ELR (cell line): ENCODE data around the gene PLIN4.

ENCODE experiments used
- DNase-seq: peaks from one replicate; pipeline ENCODE4 v3.0.0-alpha.2; 2015; ENCODE audit warnings: low read depth

Gene PLIN4

DNA sequence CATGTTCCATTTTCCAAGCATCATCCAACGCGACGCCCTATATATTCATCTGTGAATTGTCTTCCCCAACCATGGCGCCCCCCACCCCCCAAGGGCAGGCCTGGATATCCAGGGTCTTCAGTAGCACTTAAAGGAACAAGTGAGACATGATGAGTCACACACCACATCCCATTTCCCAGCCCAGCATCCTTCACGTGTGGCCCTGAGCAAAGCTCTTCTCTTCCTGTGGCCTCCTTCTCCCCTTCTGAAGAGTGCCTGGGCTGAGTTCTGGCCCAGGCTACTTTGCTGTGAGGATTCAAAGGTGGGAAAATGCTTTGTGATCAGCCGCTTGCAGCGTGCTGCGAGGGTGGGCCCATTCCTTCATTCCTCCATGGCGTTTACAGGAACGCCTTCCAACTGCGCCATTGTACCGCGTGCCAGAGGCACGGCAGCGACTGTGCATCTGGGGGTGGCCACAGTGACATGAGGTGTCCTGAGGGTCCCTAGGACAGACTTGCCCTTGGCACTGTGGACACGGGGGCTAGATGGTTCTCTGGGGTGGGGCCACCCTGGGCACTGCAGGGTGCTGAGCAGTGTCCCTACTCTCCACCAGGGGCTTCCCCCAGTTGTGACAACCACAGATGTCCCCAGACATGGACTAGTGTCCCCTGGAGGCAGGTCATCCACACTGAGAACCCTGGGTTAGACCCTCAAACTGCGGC, 11.7 kb downstream of the PLIN4 start:
- DNase-seq = peak; percentile 89

GRCh38 chr19:4505570-4506448, 12.5 kb downstream of the PLIN4 start:
- DNase-seq = no peak

DNA sequence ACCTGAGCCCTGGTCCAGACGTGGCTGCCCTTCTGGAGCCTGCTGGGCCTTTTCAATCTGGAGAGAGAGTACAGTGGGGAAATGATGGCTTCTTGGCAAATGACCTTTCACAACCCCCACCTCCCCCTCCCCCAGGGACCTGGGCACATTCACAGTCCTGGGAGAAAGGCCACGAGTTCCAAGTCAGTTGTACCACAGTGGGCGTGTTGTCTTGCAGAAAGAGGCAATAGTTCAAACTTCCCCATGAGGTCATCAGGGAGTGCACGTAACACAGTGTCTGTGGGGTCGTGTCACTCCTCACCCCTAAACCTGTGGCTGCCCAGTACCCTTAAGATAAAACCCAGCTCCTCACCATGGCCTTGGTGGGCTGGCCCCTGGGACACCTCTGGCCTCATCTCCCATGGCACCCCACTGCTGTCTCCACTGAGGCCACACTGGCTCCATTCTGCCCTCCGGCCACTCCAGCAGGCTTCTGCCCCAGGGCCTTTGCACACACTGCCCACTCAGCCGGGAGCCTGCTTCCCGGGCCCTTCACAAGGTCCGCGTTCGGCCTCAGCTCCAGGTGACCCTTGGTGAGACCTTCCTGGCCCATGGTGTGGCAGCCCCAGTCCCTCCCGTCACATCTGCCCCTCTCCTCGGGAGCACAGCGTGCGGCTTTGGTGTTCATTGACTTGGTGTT, 13.3 kb downstream of the PLIN4 start:
- no peak for DNase-seq

DNA sequence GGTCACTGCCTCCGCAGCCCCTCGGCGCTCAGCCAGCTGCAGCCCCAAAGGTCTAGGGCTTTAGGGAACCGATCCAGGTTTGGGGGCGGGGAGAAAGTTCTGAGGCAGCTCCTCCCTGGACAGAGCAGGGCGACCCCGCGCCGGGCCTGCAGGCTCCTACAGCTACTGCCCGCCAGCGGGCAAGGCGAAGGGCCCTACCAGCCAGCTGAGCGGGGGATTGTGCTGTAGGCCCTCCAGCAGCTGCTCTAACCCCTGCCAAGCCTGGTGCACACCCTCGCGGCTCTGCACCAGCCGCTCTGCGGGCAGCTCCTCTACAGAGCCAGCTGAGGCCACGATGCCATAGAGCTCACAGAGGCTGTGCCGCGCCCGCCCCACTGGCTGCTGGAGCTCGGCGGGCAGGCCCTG, 14.0 kb downstream of the PLIN4 start:
- no peak for DNase-seq

DNA sequence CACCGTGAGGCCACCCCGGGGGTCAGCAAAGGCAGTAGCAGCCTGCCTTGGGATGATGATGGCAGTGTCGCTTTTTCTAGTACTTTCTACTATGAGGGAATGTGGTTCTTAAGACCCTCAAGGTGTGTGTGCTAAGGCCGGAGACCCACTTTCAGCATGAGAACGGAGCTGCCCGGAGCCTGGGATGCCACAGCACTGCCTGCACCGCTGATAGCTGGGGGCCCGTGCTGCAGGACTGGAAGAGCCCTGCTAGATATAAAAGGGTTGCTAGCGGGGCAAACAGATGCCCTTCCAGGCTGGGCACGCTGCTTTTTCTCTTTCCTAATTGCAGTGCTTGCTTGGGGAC, 14.5 kb downstream of the PLIN4 start:
- DNase-seq = no peak

GRCh38 chr19:4503132-4503824, 15.0 kb downstream of the PLIN4 start:
- DNase-seq = no peak

- no peak for DNase-seq
Measured at GRCh38 chr19:4502282-4503131, 15.8 kb downstream of the PLIN4 start.

GRCh38 chr19:4501691-4502090, 16.6 kb downstream of the PLIN4 start:
- no peak for DNase-seq

GRCh38 chr19:4500841-4501591, 17.3 kb downstream of the PLIN4 start:
- no peak for DNase-seq

DNA sequence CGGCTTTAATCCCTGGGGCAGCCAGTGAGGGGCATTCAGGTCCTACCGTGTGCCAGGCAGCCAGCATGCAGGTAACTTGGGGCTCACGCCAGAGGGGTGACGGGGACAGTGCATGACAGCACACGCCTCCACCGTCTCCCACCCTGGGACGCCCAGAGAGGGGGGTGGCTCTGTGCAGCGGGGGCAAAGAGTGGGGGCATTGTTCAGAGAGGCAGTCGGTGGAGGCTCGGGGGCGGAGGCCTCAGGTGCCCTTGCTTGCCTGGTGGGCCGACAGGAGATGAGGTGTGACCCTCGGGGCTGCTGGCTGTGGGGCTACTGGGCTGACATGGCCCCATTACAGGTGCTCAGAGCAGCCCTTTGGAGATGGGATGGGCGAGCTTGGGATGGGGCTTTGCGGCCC, 18.4 kb downstream of the PLIN4 start:
- no peak for DNase-seq

DNA sequence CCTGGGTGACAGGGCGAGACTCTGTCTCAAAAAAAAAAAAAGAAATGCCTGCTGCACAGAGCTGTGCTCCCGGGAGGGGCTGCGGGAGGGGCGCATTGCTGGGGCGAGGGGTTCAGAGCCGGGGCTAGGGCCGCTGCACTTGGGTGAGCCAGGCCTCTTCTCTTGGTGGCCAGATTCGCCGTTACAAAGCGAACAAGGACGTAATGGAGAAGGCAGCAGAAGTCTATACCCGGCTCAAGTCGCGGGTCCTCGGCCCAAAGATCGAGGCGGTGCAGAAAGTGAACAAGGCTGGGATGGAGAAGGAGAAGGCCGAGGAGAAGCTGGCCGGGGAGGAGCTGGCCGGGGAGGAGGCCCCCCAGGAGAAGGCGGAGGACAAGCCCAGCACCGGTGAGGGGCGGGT, 19.0 kb downstream of the PLIN4 start:
- DNase-seq = no peak

DNA sequence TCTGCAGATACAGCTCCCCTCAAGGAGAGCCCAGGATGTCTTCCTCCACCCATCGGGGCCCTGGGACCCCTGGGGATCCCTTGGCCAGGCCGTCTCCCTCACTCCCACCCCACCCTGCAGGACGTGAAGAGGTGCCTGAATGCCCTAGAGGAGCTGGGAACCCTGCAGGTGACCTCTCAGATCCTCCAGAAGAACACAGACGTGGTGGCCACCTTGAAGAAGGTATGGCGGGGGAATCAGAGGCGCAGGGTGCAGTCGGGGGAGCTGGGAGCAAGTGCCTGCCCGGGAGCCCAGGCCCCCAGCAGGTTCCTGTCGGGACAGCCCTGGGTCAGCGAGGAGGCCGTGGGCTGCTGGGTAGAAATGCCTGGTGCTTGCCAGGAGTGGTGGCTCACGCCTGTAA, 19.6 kb downstream of the PLIN4 start:
- DNase-seq = no peak

DNA sequence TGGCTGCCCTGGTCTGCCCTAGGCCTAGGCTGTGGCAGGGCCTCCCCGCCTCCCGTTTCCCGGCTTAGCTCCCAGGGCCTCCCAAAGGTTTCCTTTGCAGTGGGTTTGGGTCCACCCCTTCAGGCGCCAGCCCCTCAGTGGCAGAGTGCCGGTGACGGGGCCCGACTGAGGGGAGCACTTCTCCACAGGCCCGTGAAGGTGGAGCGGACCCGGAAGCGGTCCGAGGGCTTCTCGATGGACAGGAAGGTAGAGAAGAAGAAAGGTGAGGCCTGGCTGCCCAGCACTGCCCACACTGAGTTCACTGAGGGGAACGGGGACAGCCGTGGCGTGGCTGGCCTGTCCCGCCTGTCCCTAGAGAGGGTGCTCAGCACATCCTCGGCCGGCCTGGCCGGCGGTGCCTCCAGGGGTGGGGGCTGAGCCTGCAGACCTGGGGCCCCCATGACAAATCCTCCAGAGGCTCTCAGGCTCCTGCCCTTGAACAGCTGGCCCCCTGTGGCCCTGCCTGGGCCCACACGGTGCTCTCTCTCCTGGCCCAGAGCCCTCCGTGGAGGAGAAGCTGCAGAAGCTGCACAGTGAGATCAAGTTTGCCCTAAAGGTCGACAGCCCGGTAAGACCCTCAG, 20.4 kb downstream of the PLIN4 start:
- DNase-seq = no peak

DNA sequence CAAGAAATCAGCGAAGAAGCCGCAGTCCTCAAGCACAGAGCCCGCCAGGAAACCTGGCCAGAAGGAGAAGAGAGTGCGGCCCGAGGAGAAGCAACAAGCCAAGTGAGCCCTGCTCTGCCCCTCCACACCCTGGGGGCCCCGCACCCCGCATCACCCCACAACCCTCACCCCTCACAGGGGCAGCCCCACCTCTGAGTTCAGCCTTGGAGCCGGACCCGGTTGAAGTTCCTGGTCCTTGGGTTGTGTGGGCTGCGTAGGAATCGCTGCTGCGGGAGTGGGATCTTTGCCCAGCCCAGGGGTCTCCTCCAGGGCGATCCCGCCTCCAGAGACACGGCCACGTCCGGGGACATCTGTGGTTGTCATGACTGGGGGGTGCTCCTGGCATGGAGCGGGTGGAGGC, 22.0 kb downstream of the PLIN4 start:
- no peak for DNase-seq

DNA sequence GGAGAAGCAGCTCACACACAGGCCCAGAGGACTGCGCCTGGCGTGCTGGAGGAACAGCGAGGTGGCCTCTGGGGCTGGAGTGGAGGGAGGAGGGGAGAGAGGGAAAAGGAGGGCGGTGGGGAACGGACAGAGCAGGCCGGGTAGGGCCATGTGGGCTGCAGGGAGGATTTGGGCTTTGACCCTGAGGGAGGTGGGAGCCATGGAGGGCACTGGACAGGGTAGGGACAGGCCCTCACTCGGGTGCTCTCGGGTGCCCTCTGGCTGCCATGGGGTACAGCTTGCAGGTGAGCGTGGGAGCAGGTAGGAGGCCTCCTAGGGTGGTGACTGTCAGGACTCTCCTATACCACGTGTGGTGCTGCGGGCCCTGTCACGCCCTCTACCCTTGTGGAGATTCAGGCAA, 22.8 kb downstream of the PLIN4 start:
- DNase-seq = no peak

DNA sequence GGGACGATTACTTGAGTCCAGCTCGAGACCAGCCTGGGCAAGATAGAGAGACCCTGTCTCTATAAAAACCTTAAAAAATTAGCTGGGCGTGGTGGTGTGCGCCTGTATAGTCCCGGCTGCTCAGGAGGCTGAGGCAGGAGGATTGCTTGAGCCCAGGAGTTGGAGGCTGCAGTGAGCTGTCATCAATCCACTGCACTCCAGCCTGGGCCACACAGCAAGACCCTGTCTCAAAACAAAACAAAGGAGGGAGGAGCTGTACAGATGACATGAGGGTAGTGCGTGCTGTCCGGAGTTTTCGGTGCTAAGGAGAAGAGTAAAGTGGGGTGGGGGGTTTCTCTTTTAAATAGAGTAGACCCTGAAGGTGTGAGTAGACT, 23.6 kb downstream of the PLIN4 start:
- DNase-seq = no peak

GRCh38 chr19:4493929-4494690, 24.2 kb downstream of the PLIN4 start:
- DNase-seq = no peak

GRCh38 chr19:4493104-4493928, 25.0 kb downstream of the PLIN4 start:
- DNase-seq = no peak
